PC-3 (cell line): ENCODE results near the gene UBQLN1.

Experiments
- EZH2 ChIP-seq: fragments of 300-600 bp; sonication (generic); IDR thresholded peaks from one replicate; pipeline ENCODE4 v1.6.1; 2017; ENCODE audit warnings: antibody characterized with exemption, mild to moderate bottlenecking, low read length; ENCODE audit not compliant: unreplicated experiment
- TF ChIP-seq, protein P1 (sequence below): fragments of 300-600 bp; sonication (generic); conservative IDR thresholded peaks from 2 replicates; pipeline ENCODE4 v1.5.1; 2017; ENCODE audit warnings: antibody characterized with exemption, low read depth, mild to moderate bottlenecking, low read length

DNA sequence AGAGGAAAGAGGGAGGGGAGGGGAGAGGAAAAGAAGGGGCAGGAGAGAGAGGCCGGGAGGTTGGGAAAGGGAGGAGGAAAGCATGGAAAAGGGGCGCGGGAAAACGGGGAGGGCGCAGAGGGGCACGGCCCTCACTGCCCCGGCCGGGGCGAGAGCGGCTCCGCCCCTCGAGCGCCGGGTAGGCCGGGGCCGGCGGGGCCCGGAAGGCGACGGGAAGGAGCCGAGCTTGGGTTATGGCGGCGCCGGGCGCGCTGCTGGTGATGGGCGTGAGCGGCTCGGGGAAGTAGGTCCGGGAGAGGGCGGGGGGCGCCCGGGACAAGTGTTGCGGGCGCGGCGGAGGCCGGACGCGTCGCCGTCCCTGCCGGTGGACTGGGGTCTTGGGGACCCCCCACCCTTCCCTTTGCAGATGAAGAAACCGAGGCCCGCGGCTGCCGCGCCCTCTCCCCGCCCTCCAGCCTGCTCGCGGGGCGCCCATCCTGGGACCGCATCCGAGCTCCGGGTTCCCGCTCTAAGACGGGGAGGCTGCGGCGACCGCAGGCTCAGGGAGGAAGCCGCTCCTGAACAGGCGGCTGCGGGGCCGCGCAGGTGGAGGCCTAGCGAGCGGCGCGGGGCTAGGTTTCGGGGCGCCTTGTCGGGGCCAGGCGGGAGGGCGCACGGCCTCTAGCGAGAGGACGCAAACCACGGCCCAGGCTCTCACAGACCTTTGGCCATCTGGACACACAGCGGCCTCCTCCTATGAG is 84.6 kb downstream of the UBQLN1 start, which contains the start of gene IDNK:
- TF ChIP-seq, protein P1, sequence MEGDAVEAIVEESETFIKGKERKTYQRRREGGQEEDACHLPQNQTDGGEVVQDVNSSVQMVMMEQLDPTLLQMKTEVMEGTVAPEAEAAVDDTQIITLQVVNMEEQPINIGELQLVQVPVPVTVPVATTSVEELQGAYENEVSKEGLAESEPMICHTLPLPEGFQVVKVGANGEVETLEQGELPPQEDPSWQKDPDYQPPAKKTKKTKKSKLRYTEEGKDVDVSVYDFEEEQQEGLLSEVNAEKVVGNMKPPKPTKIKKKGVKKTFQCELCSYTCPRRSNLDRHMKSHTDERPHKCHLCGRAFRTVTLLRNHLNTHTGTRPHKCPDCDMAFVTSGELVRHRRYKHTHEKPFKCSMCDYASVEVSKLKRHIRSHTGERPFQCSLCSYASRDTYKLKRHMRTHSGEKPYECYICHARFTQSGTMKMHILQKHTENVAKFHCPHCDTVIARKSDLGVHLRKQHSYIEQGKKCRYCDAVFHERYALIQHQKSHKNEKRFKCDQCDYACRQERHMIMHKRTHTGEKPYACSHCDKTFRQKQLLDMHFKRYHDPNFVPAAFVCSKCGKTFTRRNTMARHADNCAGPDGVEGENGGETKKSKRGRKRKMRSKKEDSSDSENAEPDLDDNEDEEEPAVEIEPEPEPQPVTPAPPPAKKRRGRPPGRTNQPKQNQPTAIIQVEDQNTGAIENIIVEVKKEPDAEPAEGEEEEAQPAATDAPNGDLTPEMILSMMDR, result no peak
- no peak for TF ChIP-seq EZH2
